HG03159 (cell line): ENCODE measurements around the gene YIPF5.
A peak's percentile ranks its signal among the peaks of the same experiment; 100 is the strongest.

Experiments used
- ATAC-seq: cut with Tn5 transposase; IDR thresholded peaks from one replicate; pipeline ENCODE4 v1.9.1; 2021; ENCODE audit warnings: mild to moderate bottlenecking, moderate library complexity; ENCODE audit not compliant: unreplicated experiment

YIPF5 gene

GRCh38 chr5:144183254-144183889 lies 12.9 kb upstream of the YIPF5 start:
- ATAC-seq = no peak

GRCh38 chr5:144179226-144179625 lies 8.8 kb upstream of the YIPF5 start:
- no peak for ATAC-seq

GRCh38 chr5:144177548-144177947 lies 7.1 kb upstream of the YIPF5 start:
- no peak for ATAC-seq

- ATAC-seq = no peak
Measured at GRCh38 chr5:144173766-144174165, 3.3 kb upstream of the YIPF5 start.

GRCh38 chr5:144169904-144170275 lies 569 bp downstream of the YIPF5 start:
- peak; percentile 0 for ATAC-seq

- no peak for ATAC-seq
Measured at GRCh38 chr5:144167998-144168397, 2.5 kb downstream of the YIPF5 start.

GRCh38 chr5:144166696-144167095 lies 3.8 kb downstream of the YIPF5 start:
- ATAC-seq = no peak

GRCh38 chr5:144162686-144163085 lies 7.8 kb downstream of the YIPF5 start:
- ATAC-seq = no peak

GRCh38 chr5:144156767-144157171 lies 13.7 kb downstream of the YIPF5 start:
- no peak for ATAC-seq

- no peak for ATAC-seq
Measured at GRCh38 chr5:144151026-144151425, 19.4 kb downstream of the YIPF5 start.

- ATAC-seq = no peak
Measured at GRCh38 chr5:144144956-144145751, 25.3 kb downstream of the YIPF5 start.

GRCh38 chr5:144143625-144144024 lies 26.8 kb downstream of the YIPF5 start:
- no peak for ATAC-seq

GRCh38 chr5:144142824-144143162 lies 27.7 kb downstream of the YIPF5 start:
- ATAC-seq = no peak

- ATAC-seq = peak; percentile 96
Measured at GRCh38 chr5:144142139-144142823, 28.2 kb downstream of the YIPF5 start.

GRCh38 chr5:144141585-144141984 lies 28.9 kb downstream of the YIPF5 start:
- ATAC-seq = no peak

- no peak for ATAC-seq
Measured at GRCh38 chr5:144139586-144139985, 30.9 kb downstream of the YIPF5 start.

GRCh38 chr5:144135113-144135762 lies 35.2 kb downstream of the YIPF5 start:
- no peak for ATAC-seq

GRCh38 chr5:144134194-144134826 lies 36.1 kb downstream of the YIPF5 start:
- ATAC-seq = no peak

GRCh38 chr5:144133050-144133633 lies 37.3 kb downstream of the YIPF5 start:
- ATAC-seq = no peak

- no peak for ATAC-seq
Measured at GRCh38 chr5:144131261-144131660, 39.2 kb downstream of the YIPF5 start.

- ATAC-seq = no peak
Measured at GRCh38 chr5:144130306-144130705, 40.2 kb downstream of the YIPF5 start.
